Stimulated activated CD8-positive, alpha-beta memory T cell treated with anti-CD3 and anti-CD28 coated beads, Interleukin-7, amount 100 ng/mL, for 24 hours (primary cell): ENCODE data around the gene PTPRC.

Experiments used
- DNase-seq: peaks from one replicate; pipeline ENCODE4 v3.0.0-alpha.2; 2020; ENCODE audit warnings: low read depth

The PTPRC gene

GRCh38 chr1:198620218-198620617, 18.6 kb upstream of the PTPRC start:
- DNase-seq = no peak

- peak; percentile 21 for DNase-seq
These were observed 17.7 kb upstream of the PTPRC start for GRCh38 chr1:198620951-198621824.

- no peak for DNase-seq
These were observed 16.8 kb upstream of the PTPRC start for GRCh38 chr1:198622001-198622400.

GRCh38 chr1:198623752-198624647, 14.8 kb upstream of the PTPRC start:
- DNase-seq = no peak

- no peak for DNase-seq
These were observed 14.2 kb upstream of the PTPRC start for GRCh38 chr1:198624648-198624980.

- no peak for DNase-seq
These were observed 11.3 kb upstream of the PTPRC start for GRCh38 chr1:198627436-198628066.

GRCh38 chr1:198628067-198628455, 10.8 kb upstream of the PTPRC start:
- no peak for DNase-seq

GRCh38 chr1:198629610-198630009, 9.2 kb upstream of the PTPRC start:
- no peak for DNase-seq

- no peak for DNase-seq
These were observed 8.0 kb upstream of the PTPRC start for GRCh38 chr1:198630863-198631262.

GRCh38 chr1:198631292-198631691, 7.5 kb upstream of the PTPRC start:
- no peak for DNase-seq

- DNase-seq = no peak
These were observed 6.8 kb upstream of the PTPRC start for GRCh38 chr1:198632007-198632406.

- no peak for DNase-seq
These were observed 5.1 kb upstream of the PTPRC start for GRCh38 chr1:198633675-198634121.

GRCh38 chr1:198635964-198636363, 2.9 kb upstream of the PTPRC start:
- DNase-seq = no peak

- no peak for DNase-seq
These were observed 2.4 kb upstream of the PTPRC start for GRCh38 chr1:198636391-198636790.

GRCh38 chr1:198637157-198637556, 1.7 kb upstream of the PTPRC start:
- no peak for DNase-seq

GRCh38 chr1:198637916-198638437, 863 bp upstream of the PTPRC start:
- DNase-seq = no peak

GRCh38 chr1:198638441-198638840, 399 bp upstream of the PTPRC start:
- DNase-seq = no peak

GRCh38 chr1:198639671-198640143, 867 bp downstream of the PTPRC start:
- DNase-seq = no peak

- no peak for DNase-seq
These were observed 1.3 kb downstream of the PTPRC start for GRCh38 chr1:198640174-198640573.

- DNase-seq = no peak
These were observed 2.7 kb downstream of the PTPRC start for GRCh38 chr1:198641501-198641900.

GRCh38 chr1:198641966-198642668, 3.3 kb downstream of the PTPRC start:
- DNase-seq = no peak

GRCh38 chr1:198642983-198643382, 4.1 kb downstream of the PTPRC start:
- no peak for DNase-seq
